ENCODE measurements around the gene ADAMTSL5. TPM values are rescaled to one million over a fixed set of nuclear protein-coding genes. Genes with fewer than 3 reads are reported as not detected.
A peak's percentile ranks its signal among the peaks of the same experiment; 100 is the strongest.

Gene ADAMTSL5
- total and polyA plus RNA-seq, 7 donors = 0.71 to 5.8 (median 1.7) TPM; not detected in 1

GRCh38 chr19:1457031-1457739, 55.6 kb downstream of the ADAMTSL5 start:
- DNase-seq = no peak
- intact Hi-C loops (cut with DNase I) = loop anchor here (10.0 kb wide), 1 partner anchor 308 kb away; no protein-coding TSS in a partner anchor

GRCh38 chr19:1456121-1456900, 56.5 kb downstream of the ADAMTSL5 start:
- DNase-seq = no peak
- Histone ChIP-seq H3K4me1 (peaks cover 0 to 36% (median 30%) of the 10 kb centered on the region in 4 donors), H3K36me3 (peaks cover 0 to 11% (median 3%) of the 10 kb centered on the region in 4 donors), H3K4me3 (no peak overlapping the region), H3K27me3 (peaks cover 56 to 72% (median 67%) of the 10 kb centered on the region in 3 donors), H3K27ac (no peak overlapping the region), H3K9me3 (no peaks in the 10 kb centered on the region)
- intact Hi-C loops (cut with DNase I) = loop anchor here (10.0 kb wide), 1 partner anchor 308 kb away; no protein-coding TSS in a partner anchor
- WGBS, 2 donors = 19 to 40% methylated on average over 43 of the region's 43 CpGs
- TF ChIP-seq POLR2A (IDR thresholded peaks at IDR 0.05) (no peak), POLR2AphosphoS5 (IDR thresholded peaks at IDR 0.05) (no peak), EP300 (IDR thresholded peaks at IDR 0.05) (no peak), CTCF (IDR thresholded peaks at IDR 0.05) (no peak)

More at GRCh38 chr19:1457031-1457739, 55.6 kb downstream of the ADAMTSL5 start:
- WGBS, 2 donors = 9 to 14% methylated on average over 48 of the region's 48 CpGs
- Histone ChIP-seq H3K9me3 (no peaks in the 10 kb centered on the region), H3K27me3 (peaks cover 49 to 64% (median 58%) of the 10 kb centered on the region in 3 donors), H3K4me3 (no peak overlapping the region), H3K36me3 (peaks cover 0 to 11% (median 3%) of the 10 kb centered on the region in 4 donors), H3K4me1 (peaks cover 0 to 36% (median 30%) of the 10 kb centered on the region in 4 donors), H3K27ac (no peak overlapping the region)
- TF ChIP-seq EP300 (IDR thresholded peaks at IDR 0.05) (no peak), POLR2AphosphoS5 (IDR thresholded peaks at IDR 0.05) (peak in 1 of 4 donors; percentile 21)

DNA sequence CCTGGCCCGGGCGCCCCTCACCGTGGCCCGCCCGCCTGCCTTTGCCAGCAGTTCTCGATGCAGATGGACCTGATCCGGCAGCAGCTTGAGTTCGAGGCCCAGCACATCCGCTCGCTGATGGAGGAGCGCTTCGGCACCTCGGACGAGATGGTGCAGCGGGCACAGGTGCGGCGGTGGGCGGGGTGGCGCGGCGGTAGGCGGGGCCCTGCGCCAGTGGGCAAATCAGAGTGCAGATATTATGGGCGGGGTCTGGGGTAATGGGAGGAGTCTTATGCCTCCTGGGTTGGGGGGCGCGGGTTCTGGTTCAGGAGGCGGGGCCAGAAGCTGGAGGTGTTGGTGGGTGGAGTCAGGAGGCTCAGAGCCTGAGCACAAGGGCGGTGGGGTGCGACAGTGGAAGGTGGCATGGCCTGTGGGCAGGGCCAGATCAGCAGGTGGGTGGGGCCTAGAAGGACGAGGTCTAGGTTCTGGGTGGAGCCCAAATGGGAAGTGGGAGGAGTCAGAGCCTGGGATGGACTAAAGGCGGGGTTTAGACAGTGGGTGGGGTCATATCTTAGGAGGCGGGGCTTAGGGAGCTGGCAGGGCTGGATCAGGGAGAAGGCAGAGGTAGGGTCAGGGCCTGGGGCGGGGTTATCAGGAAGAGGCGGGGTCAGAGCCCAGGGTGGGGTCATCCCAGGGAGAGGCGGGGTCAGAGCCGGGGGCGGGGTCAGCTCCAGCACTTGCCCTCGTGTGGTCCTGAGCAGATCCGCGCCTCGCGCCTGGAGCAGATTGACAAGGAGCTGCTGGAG, 57.3 kb downstream of the ADAMTSL5 start:
- H3K36me3 ChIP-seq = peaks cover 0 to 4% (median 1%) of the 10 kb centered on the region in 4 donors
- TF ChIP-seq EP300 (IDR thresholded peaks at IDR 0.05) (no peak), CTCF (IDR thresholded peaks at IDR 0.05) (no peak), POLR2A (IDR thresholded peaks at IDR 0.05) (no peak), POLR2AphosphoS5 (IDR thresholded peaks at IDR 0.05) (no peak)
- no peaks in the 10 kb centered on the region for H3K9me3 ChIP-seq
- intact Hi-C loops (cut with DNase I) = loop anchor here (10.0 kb wide), 1 partner anchor 309 kb away; no protein-coding TSS in a partner anchor
- H3K27me3 ChIP-seq = peaks cover 64 to 80% (median 75%) of the 10 kb centered on the region in 3 donors
- no peak for DNase-seq
- H3K4me3 ChIP-seq = no peak overlapping the region
- peaks cover 0 to 36% (median 30%) of the 10 kb centered on the region in 4 donors for H3K4me1 ChIP-seq
- 1 to 5% methylated on average over 42 of the region's 42 CpGs for WGBS, 2 donors
- H3K27ac ChIP-seq = no peak overlapping the region

Other genes starting within 250 kb of the ADAMTSL5 start
- 1,000 to 10,000 TPM in 1 of 4 donors, 100 to 1,000 TPM in 3; 602 to 1,004 (median 791) TPM for gene CIRBP, start 243.7 kb downstream of the ADAMTSL5 start, total RNA-seq
- 100 to 1,000 TPM; 129 to 455 (median 265) TPM for gene CIRBP, start 243.7 kb downstream of the ADAMTSL5 start, polyA plus RNA-seq
- 10 to 100 TPM; 24.7 to 49.3 (median 29.8) TPM for gene FAM174C, start 237.5 kb downstream of the ADAMTSL5 start, total RNA-seq
- 10 to 100 TPM; 37.0 to 87.8 (median 60.1) TPM for gene FAM174C, start 237.5 kb downstream of the ADAMTSL5 start, polyA plus RNA-seq
- gene EFNA2, start 227.1 kb downstream of the ADAMTSL5 start, total RNA-seq = not detected
- 10 to 100 TPM; 23.4 to 40.6 (median 25.2) TPM for gene EFNA2, start 227.1 kb downstream of the ADAMTSL5 start, polyA plus RNA-seq
- 100 to 1,000 TPM in 3 of 4 donors, 10 to 100 TPM in 1; 99.4 to 156 (median 128) TPM for gene NDUFS7, start 129.1 kb downstream of the ADAMTSL5 start, total RNA-seq
- 100 to 1,000 TPM; 182 to 262 (median 192) TPM for gene NDUFS7, start 129.1 kb downstream of the ADAMTSL5 start, polyA plus RNA-seq
- 10 to 100 TPM in 3 of 4 donors, 1 to 10 TPM in 1; 7.8 to 16.6 (median 11.5) TPM for gene GAMT, start 111.5 kb downstream of the ADAMTSL5 start, total RNA-seq
- gene GAMT, start 111.5 kb downstream of the ADAMTSL5 start, polyA plus RNA-seq = 1 to 10 TPM; 1.8 to 6.0 (median 5.7) TPM
- 10 to 100 TPM; 28.2 to 54.4 (median 42.2) TPM for gene DAZAP1, start 105.4 kb downstream of the ADAMTSL5 start, total RNA-seq
- 100 to 1,000 TPM in 1 of 3 donors, 10 to 100 TPM in 2; 51.1 to 132 (median 51.6) TPM for gene DAZAP1, start 105.4 kb downstream of the ADAMTSL5 start, polyA plus RNA-seq
- gene RPS15, start 74.6 kb downstream of the ADAMTSL5 start, total RNA-seq = 1,000 to 10,000 TPM; 3,601 to 5,641 (median 3,840) TPM
- 1,000 to 10,000 TPM; 2,516 to 4,453 (median 3,359) TPM for gene RPS15, start 74.6 kb downstream of the ADAMTSL5 start, polyA plus RNA-seq
- gene APC2, start 62.9 kb downstream of the ADAMTSL5 start, total RNA-seq = 1 to 10 TPM in 2 of 4 donors, under 1 TPM in 2; under 0.01 to 2.0 (median 0.91) TPM
- 1 to 10 TPM in 1 of 3 donors, not detected in 2; 1.2 TPM for gene APC2, start 62.9 kb downstream of the ADAMTSL5 start, polyA plus RNA-seq
- gene C19orf25, start 33.8 kb downstream of the ADAMTSL5 start, total RNA-seq = 10 to 100 TPM; 19.6 to 26.0 (median 22.2) TPM
- 10 to 100 TPM; 38.4 to 51.5 (median 48.3) TPM for gene C19orf25, start 33.8 kb downstream of the ADAMTSL5 start, polyA plus RNA-seq
- gene PCSK4, start 22.7 kb downstream of the ADAMTSL5 start, total RNA-seq = 1 to 10 TPM in 3 of 4 donors, under 1 TPM in 1; 0.99 to 5.0 (median 3.1) TPM
- 1 to 10 TPM in 2 of 3 donors, not detected in 1; 1.2 to 4.1 TPM for gene PCSK4, start 22.7 kb downstream of the ADAMTSL5 start, polyA plus RNA-seq
- gene REEP6, start 21.8 kb downstream of the ADAMTSL5 start, total RNA-seq = 1 to 10 TPM in 2 of 4 donors, under 1 TPM in 1, not detected in 1; 0.33 to 2.9 (median 1.6) TPM
- 1 to 10 TPM in 2 of 3 donors, under 1 TPM in 1; 0.92 to 5.6 (median 2.4) TPM for gene REEP6, start 21.8 kb downstream of the ADAMTSL5 start, polyA plus RNA-seq
- gene PLK5, start 11.1 kb upstream of the ADAMTSL5 start, total RNA-seq = under 1 TPM in 1 of 4 donors, not detected in 3; 0.36 TPM
- gene PLK5, start 11.1 kb upstream of the ADAMTSL5 start, polyA plus RNA-seq = under 1 TPM in 1 of 3 donors, not detected in 2; 0.32 TPM
- 10 to 100 TPM in 3 of 4 donors, 1 to 10 TPM in 1; 7.4 to 16.1 (median 12.9) TPM for gene MEX3D, start 55.3 kb upstream of the ADAMTSL5 start, total RNA-seq
- gene MEX3D, start 55.3 kb upstream of the ADAMTSL5 start, polyA plus RNA-seq = 10 to 100 TPM in 1 of 3 donors, 1 to 10 TPM in 2; 4.8 to 10.3 (median 5.1) TPM
- 10 to 100 TPM; 52.3 to 88.6 (median 71.3) TPM for gene MBD3, start 79.8 kb upstream of the ADAMTSL5 start, total RNA-seq
- gene MBD3, start 79.8 kb upstream of the ADAMTSL5 start, polyA plus RNA-seq = 100 to 1,000 TPM in 1 of 3 donors, 10 to 100 TPM in 2; 26.1 to 105 (median 33.0) TPM
- gene UQCR11, start 92.4 kb upstream of the ADAMTSL5 start, total RNA-seq = 100 to 1,000 TPM in 3 of 4 donors, 10 to 100 TPM in 1; 81.1 to 176 (median 122) TPM
- 100 to 1,000 TPM; 158 to 339 (median 330) TPM for gene UQCR11, start 92.4 kb upstream of the ADAMTSL5 start, polyA plus RNA-seq
- gene TCF3, start 139.6 kb upstream of the ADAMTSL5 start, total RNA-seq = 10 to 100 TPM; 29.6 to 50.2 (median 31.8) TPM
- gene TCF3, start 139.6 kb upstream of the ADAMTSL5 start, polyA plus RNA-seq = 10 to 100 TPM; 18.6 to 66.9 (median 28.4) TPM
- gene ONECUT3, start 240.5 kb upstream of the ADAMTSL5 start, total RNA-seq = not detected
- not detected for gene ONECUT3, start 240.5 kb upstream of the ADAMTSL5 start, polyA plus RNA-seq

Data from sigmoid colon (tissue), 7 donors.